HepG2 (cell line): ENCODE measurements around the gene PAPSS2. TPM values are rescaled to one million over a fixed set of nuclear protein-coding genes. Genes with fewer than 3 reads are reported as not detected.

Experiments used
- CENPX ChIP-seq: sonication (generic); formaldehyde crosslinking; IDR thresholded peaks from 2 replicates; pipeline ENCODE4 v1.9.0; 2021; ENCODE audit warnings: mild to moderate bottlenecking, missing genetic modification reagents, moderate library complexity
- E2F2 ChIP-seq: sonication (generic); formaldehyde crosslinking; IDR thresholded peaks from 2 replicates; pipeline ENCODE4 v1.4.0; 2020; ENCODE audit warnings: missing genetic modification reagents, borderline replicate concordance
- FLYWCH1 ChIP-seq: sonication (generic); formaldehyde crosslinking; IDR thresholded peaks from 2 replicates; pipeline ENCODE4 v1.8.1; 2023; ENCODE audit warnings: mild to moderate bottlenecking, missing genetic modification reagents
- GABPA ChIP-seq, 2 experiments: IDR thresholded peaks; 2 replicates each; pipeline ENCODE4 v1.6.1; 2011 to 2016; ENCODE audit warnings: low read depth in 2 of 2, low read length in 1 of 2, missing biosample characterization in 1 of 2, missing genetic modification characterization in 1 of 2
- KDM1A ChIP-seq: IDR thresholded peaks from 2 replicates; pipeline ENCODE4 v1.6.1; 2016; ENCODE audit warnings: missing compliant biosample characterization
- KDM6A ChIP-seq: IDR thresholded peaks from 2 replicates; pipeline ENCODE4 v1.6.1; 2016; ENCODE audit warnings: low read depth
- NFE2L1 ChIP-seq: sonication (generic); formaldehyde crosslinking; IDR thresholded peaks from 2 replicates; pipeline ENCODE4 v1.4.0; 2020; ENCODE audit warnings: missing genetic modification reagents, mild to moderate bottlenecking, borderline replicate concordance
- NR2F1 ChIP-seq, 2 experiments: fragments of 450-650 bp in 1 of 2; formaldehyde crosslinking in 1 of 2; IDR thresholded peaks; 2 replicates each; pipeline versions ENCODE4 v1.5.0 to v1.6.1; 2016 to 2020; ENCODE audit warnings: mild to moderate bottlenecking in 1 of 2, missing compliant biosample characterization in 1 of 2, missing genetic modification reagents in 1 of 2, moderate library complexity in 1 of 2
- PAX8 ChIP-seq: sonication (generic); formaldehyde crosslinking; IDR thresholded peaks from 2 replicates; pipeline ENCODE4 v1.8.0; 2022; ENCODE audit warnings: mild to moderate bottlenecking, missing genetic modification reagents, borderline replicate concordance
- PITX1 ChIP-seq: sonication (generic); formaldehyde crosslinking; IDR thresholded peaks from 2 replicates; pipeline ENCODE4 v1.5.1; 2020; ENCODE audit warnings: mild to moderate bottlenecking, missing genetic modification reagents
- RAD51 ChIP-seq: fragments of 450-650 bp; IDR thresholded peaks from 2 replicates; pipeline ENCODE4 v1.6.1; 2016; ENCODE audit warnings: borderline replicate concordance
- RELA ChIP-seq: sonication (generic); formaldehyde crosslinking; IDR thresholded peaks from 2 replicates; pipeline ENCODE4 v1.4.0; 2020; ENCODE audit warnings: missing genetic modification reagents
- RFX5 ChIP-seq: IDR thresholded peaks from 2 replicates; pipeline ENCODE4 v1.6.1; 2011; ENCODE audit warnings: low read depth, low read length, improper control_type of control experiment
- SMARCE1 ChIP-seq: fragments of 450-650 bp; IDR thresholded peaks from 2 replicates; pipeline ENCODE4 v1.6.1; 2017; ENCODE audit warnings: borderline replicate concordance
- SRSF4 ChIP-seq: fragments of 200-400 bp; formaldehyde crosslinking; IDR thresholded peaks from one replicate; pipeline ENCODE4 v1.6.1; 2018; ENCODE audit warnings: mild to moderate bottlenecking, low read depth, low read length, moderate library complexity; ENCODE audit not compliant: poor library complexity, severe bottlenecking
- ZNF20 ChIP-seq: sonication (generic); formaldehyde crosslinking; IDR thresholded peaks from 2 replicates; pipeline ENCODE4 v1.4.0; 2020; ENCODE audit warnings: mild to moderate bottlenecking, moderate library complexity, missing genetic modification reagents
- ZNF282 ChIP-seq: fragments of 450-650 bp; IDR thresholded peaks from 2 replicates; pipeline ENCODE4 v1.6.1; 2018; ENCODE audit not compliant: partially characterized antibody
- ZNF33B ChIP-seq: sonication (generic); formaldehyde crosslinking; IDR thresholded peaks from 2 replicates; pipeline ENCODE4 v1.5.1; 2020; ENCODE audit warnings: mild to moderate bottlenecking, missing genetic modification reagents
- ZNF383 ChIP-seq: sonication (generic); formaldehyde crosslinking; IDR thresholded peaks from 2 replicates; pipeline ENCODE4 v1.4.0; 2020; ENCODE audit warnings: missing genetic modification reagents, mild to moderate bottlenecking, borderline replicate concordance
- ZNF530 ChIP-seq: sonication (generic); formaldehyde crosslinking; IDR thresholded peaks from 2 replicates; pipeline ENCODE4 v1.5.0; 2020; ENCODE audit warnings: low read depth, mild to moderate bottlenecking, missing genetic modification reagents
- ZNF557 ChIP-seq: sonication (generic); formaldehyde crosslinking; IDR thresholded peaks from 2 replicates; pipeline ENCODE4 v1.4.0; 2020; ENCODE audit warnings: missing genetic modification reagents
- ZNF572 ChIP-seq: sonication (generic); formaldehyde crosslinking; IDR thresholded peaks from 2 replicates; pipeline ENCODE4 v1.5.1; 2020; ENCODE audit warnings: mild to moderate bottlenecking, missing genetic modification reagents
- ZNF576 ChIP-seq: sonication (generic); formaldehyde crosslinking; IDR thresholded peaks from 2 replicates; pipeline ENCODE4 v1.4.0; 2020; ENCODE audit warnings: mild to moderate bottlenecking, missing genetic modification reagents
- ZNF776 ChIP-seq: sonication (generic); formaldehyde crosslinking; IDR thresholded peaks from 2 replicates; pipeline ENCODE4 v1.4.0; 2020; ENCODE audit warnings: mild to moderate bottlenecking, missing genetic modification reagents
- polyA plus RNA-seq, 8 experiments: library from polyadenylated mRNA; depleted of rRNA in 3 of 8; stranded (reverse) in 7 of 8; unstranded in 1 of 8; fragments of >200 nt; fragmentation: Illumina TruSeq in 4 of 8; extraction: Trizol in 4 of 8; gene quantifications; 2 replicates each; pipeline versions ENCODE4 v1.2.1 to v1.2.3, GENCODE V29; 2011 to 2016; ENCODE audit warnings: low read depth in 4 of 8, missing spikeins in 1 of 8, mixed read lengths in 1 of 8; ENCODE audit not compliant: insufficient read depth in 1 of 8
- total RNA-seq, 5 experiments: library from RNA; depleted of rRNA; stranded (reverse); fragments of >200 nt; fragmentation: Illumina TruSeq; extraction: Trizol; gene quantifications; 2 replicates each; pipeline ENCODE4 v1.2.3, GENCODE V29; 2016; ENCODE audit warnings: low read depth in 1 of 5
- TF ChIP-seq, protein P1 (sequence below), 2 experiments: sonication (generic) in 1 of 2; formaldehyde crosslinking in 1 of 2; IDR thresholded peaks; 2 replicates each; pipeline versions ENCODE4 v1.4.0 to v1.6.1; 2016 to 2020; ENCODE audit warnings: borderline replicate concordance in 1 of 2, low read depth in 1 of 2, mild to moderate bottlenecking in 1 of 2, missing genetic modification reagents in 1 of 2

Gene PAPSS2
- total and polyA plus RNA-seq, 2 of the 13 experiments (the other 11 are each of a cell fraction or from before 2014, with no cell fraction given): 0.11 to 0.12 TPM

DNA sequence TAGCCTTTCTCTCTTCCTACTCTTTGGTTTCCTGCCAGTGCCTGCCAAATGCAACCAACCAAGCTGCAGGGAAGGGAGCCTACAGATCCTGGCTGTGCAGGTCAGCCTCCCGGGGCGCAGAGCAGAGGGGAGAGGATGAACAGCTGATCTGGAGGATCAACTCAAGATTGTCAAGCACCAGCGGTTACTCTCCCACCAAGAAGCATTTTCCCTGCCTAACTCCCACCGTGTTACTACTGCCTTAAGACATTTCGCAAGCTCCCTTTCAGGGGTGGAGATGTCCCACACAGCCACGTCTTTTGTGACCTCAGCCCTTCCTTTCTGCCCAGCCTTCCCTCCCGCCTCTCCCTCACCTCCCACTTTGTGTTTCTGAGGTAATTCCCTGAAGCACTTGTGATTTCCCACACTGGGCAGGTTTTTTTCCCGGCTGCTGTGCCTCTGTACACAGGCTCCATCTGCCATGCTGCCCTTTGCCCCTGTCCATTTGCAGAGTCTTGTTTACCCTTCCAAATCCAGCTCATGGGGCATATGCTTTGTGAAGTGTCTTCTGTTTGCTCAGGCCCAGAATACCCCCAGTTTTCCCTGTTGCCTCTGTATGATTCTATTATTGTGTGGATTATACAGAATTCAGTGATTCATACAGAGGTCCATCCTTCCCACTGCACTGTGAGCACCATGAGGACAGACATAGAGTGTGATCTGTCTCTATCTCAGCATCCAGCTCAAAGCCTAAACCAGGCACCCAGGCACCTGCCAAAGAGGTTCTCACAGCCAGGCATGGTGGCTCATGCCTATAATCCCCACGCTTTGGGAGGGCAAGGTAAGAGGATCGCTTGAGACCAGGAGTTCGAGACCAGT is 40.9 kb upstream of the PAPSS2 start (continued):
- TF ChIP-seq, protein P1, sequence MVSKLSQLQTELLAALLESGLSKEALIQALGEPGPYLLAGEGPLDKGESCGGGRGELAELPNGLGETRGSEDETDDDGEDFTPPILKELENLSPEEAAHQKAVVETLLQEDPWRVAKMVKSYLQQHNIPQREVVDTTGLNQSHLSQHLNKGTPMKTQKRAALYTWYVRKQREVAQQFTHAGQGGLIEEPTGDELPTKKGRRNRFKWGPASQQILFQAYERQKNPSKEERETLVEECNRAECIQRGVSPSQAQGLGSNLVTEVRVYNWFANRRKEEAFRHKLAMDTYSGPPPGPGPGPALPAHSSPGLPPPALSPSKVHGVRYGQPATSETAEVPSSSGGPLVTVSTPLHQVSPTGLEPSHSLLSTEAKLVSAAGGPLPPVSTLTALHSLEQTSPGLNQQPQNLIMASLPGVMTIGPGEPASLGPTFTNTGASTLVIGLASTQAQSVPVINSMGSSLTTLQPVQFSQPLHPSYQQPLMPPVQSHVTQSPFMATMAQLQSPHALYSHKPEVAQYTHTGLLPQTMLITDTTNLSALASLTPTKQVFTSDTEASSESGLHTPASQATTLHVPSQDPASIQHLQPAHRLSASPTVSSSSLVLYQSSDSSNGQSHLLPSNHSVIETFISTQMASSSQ (IDR thresholded peaks at IDR 0.05; ENCODE audit: low read depth): peak; percentile 73; the same call in 1 of the 2 replicates
- TF ChIP-seq, protein P1 (CRISPR knock-in tag; IDR thresholded peaks at IDR 0.05; ENCODE audit: borderline replicate concordance): peak; percentile 90; the same call in 1 of the 2 replicates
- TF ChIP-seq ZNF576: no peak
- TF ChIP-seq PITX1 (CRISPR knock-in tag): peak; percentile 96
- TF ChIP-seq SMARCE1: no peak
- no peak for TF ChIP-seq ZNF572 (CRISPR knock-in tag)
- no peak for TF ChIP-seq E2F2 (CRISPR knock-in tag)
- no peak for TF ChIP-seq ZNF557
- TF ChIP-seq RAD51: no peak
- no peak for TF ChIP-seq ZNF282
- TF ChIP-seq PAX8 (CRISPR knock-in tag): peak; percentile 73; the same call in 1 of the 2 replicates
- no peak for TF ChIP-seq ZNF776 (CRISPR knock-in tag)
- TF ChIP-seq RFX5: no peak
- TF ChIP-seq ZNF530 (CRISPR knock-in tag): no peak
- TF ChIP-seq KDM6A: peak; percentile 91
- no peak for TF ChIP-seq RELA (CRISPR knock-in tag)
- no peak for TF ChIP-seq SRSF4
- TF ChIP-seq KDM1A (CRISPR knock-in tag): no peak
- no peak for TF ChIP-seq ZNF33B (CRISPR knock-in tag)
- no peak for TF ChIP-seq CENPX (CRISPR knock-in tag)
- TF ChIP-seq ZNF20 (CRISPR knock-in tag): no peak
- TF ChIP-seq FLYWCH1: no peak
- TF ChIP-seq NFE2L1 (CRISPR knock-in tag): no peak
- peak; percentile 87 to 88 for TF ChIP-seq NR2F1 (CRISPR knock-in tag; IDR thresholded peaks at IDR 0.05)
- 0 out of 2 replicates have a peak, but pooled peaks have one; percentile 17 for TF ChIP-seq ZNF383 (CRISPR knock-in tag)
- TF ChIP-seq GABPA (IDR thresholded peaks at IDR 0.05; ENCODE audit: low read depth, low read length): no peak
- TF ChIP-seq GABPA (CRISPR knock-in tag; IDR thresholded peaks at IDR 0.05; ENCODE audit: low read depth): 0 out of 2 replicates have a peak, but pooled peaks have one; percentile 13
